ENCODE measurements around the gene HCN3.
A peak's percentile ranks its signal among the peaks of the same experiment; 100 is the strongest.

Gene HCN3

DNA sequence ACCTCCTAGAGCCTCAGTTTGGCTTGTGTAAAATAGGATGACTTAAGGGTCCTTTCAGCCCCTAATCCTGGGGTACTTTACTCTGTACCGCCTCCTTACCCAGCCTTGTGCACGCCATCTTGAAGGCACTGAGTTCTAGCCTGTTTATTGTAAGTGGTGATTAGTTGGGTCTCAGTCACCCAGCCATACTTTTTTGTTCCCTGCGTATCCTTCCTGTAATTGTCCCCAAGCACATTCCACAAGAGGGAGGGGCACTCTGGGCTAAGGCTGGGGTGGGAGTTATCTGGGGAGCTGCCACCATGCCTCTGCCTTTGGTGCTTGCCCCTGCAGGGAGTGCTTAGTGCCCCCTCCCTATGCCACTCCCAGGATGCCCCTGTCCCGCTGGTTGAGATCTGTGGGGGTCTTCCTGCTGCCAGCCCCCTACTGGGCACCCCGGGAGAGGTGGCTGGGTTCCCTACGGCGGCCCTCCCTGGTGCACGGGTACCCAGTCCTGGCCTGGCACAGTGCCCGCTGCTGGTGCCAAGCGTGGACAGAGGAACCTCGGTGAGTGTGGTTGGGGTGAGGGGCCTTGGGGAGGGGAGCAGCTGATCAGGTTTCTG is 32.3 kb downstream of the HCN3 start:
- ChIA-PET CTCF (interaction anchor here (1.3 to 5.5 kb wide), 4 partner anchors 14 to 137 kb away, joined by 3 to 37 read pairs (median 4); partner anchors contain the start of gene KRTCAP2), POLR2A (no interaction called here)
- H3K4me3 ChIP-seq (ENCODE audit: low read depth, low read length): peak overlapping the region; percentile 84
- TF ChIP-seq CTCF (IDR thresholded peaks at IDR 0.05; ENCODE audit: insufficient read depth, low read length, missing control alignments): no peak
- no peak for DNase-seq (ENCODE audit: low read depth, low spot score)

- no peak for DNase-seq (ENCODE audit: low read depth, low spot score)
- ChIA-PET POLR2A (interaction anchor here (0.7 kb wide), 1 partner anchor 41 kb away, joined by 3 read pairs; no protein-coding TSS in a partner anchor), CTCF (interaction anchor here (2.6 to 5.5 kb wide), 2 partner anchors 10 to 63 kb away, joined by 16 to 37 read pairs; no protein-coding TSS in a partner anchor)
- no peak overlapping the region for H3K4me3 ChIP-seq (ENCODE audit: low read depth, low read length)
- TF ChIP-seq CTCF (IDR thresholded peaks at IDR 0.05; ENCODE audit: insufficient read depth, low read length, missing control alignments): no peak
Measured at GRCh38 chr1:155313261-155313660, 36.0 kb downstream of the HCN3 start.

- CTCF ChIA-PET: interaction anchor here (1.0 to 1.9 kb wide), 4 partner anchors 40 to 73 kb away, joined by 3 to 7 read pairs (median 6); partner anchors contain the start of gene HCN3
- TF ChIP-seq CTCF (IDR thresholded peaks at IDR 0.05; ENCODE audit: insufficient read depth, low read length, missing control alignments): no peak
Measured at GRCh38 chr1:155316922-155317321, 39.7 kb downstream of the HCN3 start.

DNA sequence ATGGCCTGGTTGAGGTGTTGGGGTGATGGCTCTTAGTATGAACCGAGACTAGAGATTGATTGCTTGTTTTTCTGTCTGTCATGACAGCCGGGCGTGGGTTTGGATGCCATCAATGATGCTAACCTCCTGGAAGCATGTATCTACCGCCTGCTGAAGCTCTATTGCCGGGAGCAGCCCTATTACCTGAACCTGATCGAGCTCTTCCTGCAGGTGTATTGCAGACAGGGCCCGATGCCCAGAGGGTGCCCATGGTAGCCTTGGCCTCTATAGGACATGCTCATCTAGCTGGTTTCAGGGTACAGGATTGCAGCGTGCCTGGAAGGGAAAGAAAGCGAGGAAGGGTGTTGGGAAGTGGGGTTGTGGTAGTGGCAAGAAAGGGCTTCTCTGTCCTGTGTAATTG is 40.8 kb downstream of the HCN3 start:
- POLR2A ChIA-PET: no interaction called here

More at GRCh38 chr1:155316922-155317321, 39.7 kb downstream of the HCN3 start:
- no peak overlapping the region for H3K4me3 ChIP-seq (ENCODE audit: low read depth, low read length)
- no peak for DNase-seq (ENCODE audit: low read depth, low spot score)
- POLR2A ChIA-PET: no interaction called here

GRCh38 chr1:155319536-155319935 is 42.3 kb downstream of the HCN3 start:
- TF ChIP-seq CTCF (IDR thresholded peaks at IDR 0.05; ENCODE audit: insufficient read depth, low read length, missing control alignments): no peak
- POLR2A ChIA-PET: no interaction called here
- CTCF ChIA-PET: interaction anchor here (1.1 to 13.1 kb wide), 3 partner anchors 12 to 144 kb away, joined by 3 to 253 read pairs (median 3); partner anchors contain the start of gene ENTREP3
- DNase-seq (ENCODE audit: low read depth, low spot score): no peak
- H3K4me3 ChIP-seq (ENCODE audit: low read depth, low read length): no peak overlapping the region

More for the DNA sequence above, 40.8 kb downstream of the HCN3 start:
- no peak for DNase-seq (ENCODE audit: low read depth, low spot score)
- no peak overlapping the region for H3K4me3 ChIP-seq (ENCODE audit: low read depth, low read length)
- CTCF ChIA-PET: interaction anchor here (13.1 kb wide), 1 partner anchor 66 kb away, joined by 253 read pairs; the partner anchor contains the start of gene ENTREP3
- no peak for TF ChIP-seq CTCF (IDR thresholded peaks at IDR 0.05; ENCODE audit: insufficient read depth, low read length, missing control alignments)

- TF ChIP-seq CTCF (IDR thresholded peaks at IDR 0.05; ENCODE audit: insufficient read depth, low read length, missing control alignments): no peak
Measured at GRCh38 chr1:155320252-155320651, 43.0 kb downstream of the HCN3 start.

More at GRCh38 chr1:155320252-155320651, 43.0 kb downstream of the HCN3 start:
- DNase-seq (ENCODE audit: low read depth, low spot score): no peak
- POLR2A ChIA-PET: interaction anchor here (1.9 to 2.4 kb wide), 2 partner anchors 47 to 69 kb away, joined by 9 to 10 read pairs; partner anchors contain the start of gene CLK2
- CTCF ChIA-PET: interaction anchor here (0.8 to 13.1 kb wide), 5 partner anchors 13 to 327 kb away, joined by 3 to 253 read pairs (median 3); partner anchors contain the start of gene ENTREP3
- H3K4me3 ChIP-seq (ENCODE audit: low read depth, low read length): peak overlapping the region; percentile 84
